ENCODE measurements around the gene LHFPL3. TPM values are rescaled to one million over a fixed set of nuclear protein-coding genes. Genes with fewer than 3 reads are reported as not detected.

Gene LHFPL3
- total and polyA plus RNA-seq, 5 donors from 2014 or later: not detected

- DNase-seq (no peak), ATAC-seq (ENCODE audit: low read depth in 2 of 2) (no peak)
- H3K4me1 ChIP-seq (ENCODE audit: control insufficient read depth, insufficient read depth, low read length, poor library complexity, severe bottlenecking): no peaks in the 10 kb centered on the region
- Mint-ChIP-seq H3K4me1 (no peaks in the 10 kb centered on the region), H3K9me3 (peaks cover 0 to 5% (median 0%) of the 10 kb centered on the region in 7 donors), H3K4me3 (no peak overlapping the region), H3K27me3 (no peaks in the 10 kb centered on the region), H3K27ac (no peak overlapping the region), H3K36me3 (no peaks in the 10 kb centered on the region)
- H3K4me3 ChIP-seq (ENCODE audit: low read depth, low read length): no peak overlapping the region
- no peaks in the 10 kb centered on the region for H3K36me3 ChIP-seq (ENCODE audit: control insufficient read depth, insufficient read depth, low read length)
- H3K27me3 ChIP-seq (ENCODE audit: control insufficient read depth, insufficient read depth, low read length): no peaks in the 10 kb centered on the region
- H3K27ac ChIP-seq (ENCODE audit: insufficient read depth, low read length, poor library complexity, severe bottlenecking): no peak overlapping the region
- no peaks in the 10 kb centered on the region for H3K9me3 ChIP-seq (ENCODE audit: control insufficient read depth in 2 of 2, low read length in 2 of 2)
Measured at GRCh38 chr7:104603957-104604356, 275.6 kb downstream of the LHFPL3 start.

GRCh38 chr7:104604706-104605105 is 276.3 kb downstream of the LHFPL3 start:
- Mint-ChIP-seq H3K27me3 (no peaks in the 10 kb centered on the region), H3K4me3 (no peak overlapping the region), H3K4me1 (no peaks in the 10 kb centered on the region), H3K36me3 (no peaks in the 10 kb centered on the region), H3K27ac (no peak overlapping the region), H3K9me3 (peaks cover 0 to 5% (median 0%) of the 10 kb centered on the region in 7 donors)
- H3K9me3 ChIP-seq (ENCODE audit: control insufficient read depth in 2 of 2, low read length in 2 of 2): no peaks in the 10 kb centered on the region
- H3K36me3 ChIP-seq (ENCODE audit: control insufficient read depth, insufficient read depth, low read length): no peaks in the 10 kb centered on the region
- H3K4me3 ChIP-seq (ENCODE audit: low read depth, low read length): no peak overlapping the region
- H3K27me3 ChIP-seq (ENCODE audit: control insufficient read depth, insufficient read depth, low read length): no peaks in the 10 kb centered on the region
- no peak for DNase-seq
- H3K4me1 ChIP-seq (ENCODE audit: control insufficient read depth, insufficient read depth, low read length, poor library complexity, severe bottlenecking): no peaks in the 10 kb centered on the region
- ATAC-seq (ENCODE audit: low read depth in 2 of 2): no peak
- H3K27ac ChIP-seq (ENCODE audit: insufficient read depth, low read length, poor library complexity, severe bottlenecking): no peak overlapping the region

GRCh38 chr7:104621321-104621720 is 292.9 kb downstream of the LHFPL3 start:
- no peak overlapping the region for H3K27ac Mint-ChIP-seq
- Histone ChIP-seq H3K36me3 (ENCODE audit: control insufficient read depth, insufficient read depth, low read length) (no peaks in the 10 kb centered on the region), H3K27ac (ENCODE audit: insufficient read depth, low read length, poor library complexity, severe bottlenecking) (no peak overlapping the region), H3K9me3 (ENCODE audit: control insufficient read depth in 2 of 2, low read length in 2 of 2) (no peaks in the 10 kb centered on the region), H3K4me1 (ENCODE audit: control insufficient read depth, insufficient read depth, low read length, poor library complexity, severe bottlenecking) (no peaks in the 10 kb centered on the region), H3K4me3 (ENCODE audit: low read depth, low read length) (no peak overlapping the region), H3K27me3 (ENCODE audit: control insufficient read depth, insufficient read depth, low read length) (no peaks in the 10 kb centered on the region)
- peak overlapping the region in 1 of 4 donors; percentile 11 for H3K4me3 Mint-ChIP-seq
- DNase-seq (no peak), ATAC-seq (ENCODE audit: low read depth in 2 of 2) (no peak)
- H3K4me1 Mint-ChIP-seq: no peaks in the 10 kb centered on the region
- H3K27me3 Mint-ChIP-seq: peaks cover 4% of the 10 kb centered on the region
- H3K9me3 Mint-ChIP-seq: peaks cover 0 to 2% (median 0%) of the 10 kb centered on the region in 7 donors
- no peaks in the 10 kb centered on the region for H3K36me3 Mint-ChIP-seq

GRCh38 chr7:104625956-104626355 is 297.6 kb downstream of the LHFPL3 start:
- Histone ChIP-seq H3K4me1 (ENCODE audit: control insufficient read depth, insufficient read depth, low read length, poor library complexity, severe bottlenecking) (no peaks in the 10 kb centered on the region), H3K27ac (ENCODE audit: insufficient read depth, low read length, poor library complexity, severe bottlenecking) (no peak overlapping the region), H3K4me3 (ENCODE audit: low read depth, low read length) (no peak overlapping the region), H3K9me3 (ENCODE audit: control insufficient read depth in 2 of 2, low read length in 2 of 2) (no peaks in the 10 kb centered on the region), H3K36me3 (ENCODE audit: control insufficient read depth, insufficient read depth, low read length) (no peaks in the 10 kb centered on the region), H3K27me3 (ENCODE audit: control insufficient read depth, insufficient read depth, low read length) (no peaks in the 10 kb centered on the region)
- Mint-ChIP-seq H3K27ac (no peak overlapping the region), H3K9me3 (peaks cover 0 to 2% (median 0%) of the 10 kb centered on the region in 7 donors), H3K4me1 (no peaks in the 10 kb centered on the region), H3K36me3 (no peaks in the 10 kb centered on the region), H3K27me3 (no peaks in the 10 kb centered on the region), H3K4me3 (no peak overlapping the region)
- DNase-seq: no peak
- ATAC-seq (ENCODE audit: low read depth in 2 of 2): no peak

- no peak overlapping the region for H3K4me3 Mint-ChIP-seq
- no peaks in the 10 kb centered on the region for H3K4me1 Mint-ChIP-seq
- Histone ChIP-seq H3K27ac (ENCODE audit: insufficient read depth, low read length, poor library complexity, severe bottlenecking) (no peak overlapping the region), H3K4me3 (ENCODE audit: low read depth, low read length) (no peak overlapping the region), H3K9me3 (ENCODE audit: control insufficient read depth in 2 of 2, low read length in 2 of 2) (no peaks in the 10 kb centered on the region), H3K36me3 (ENCODE audit: control insufficient read depth, insufficient read depth, low read length) (no peaks in the 10 kb centered on the region), H3K4me1 (ENCODE audit: control insufficient read depth, insufficient read depth, low read length, poor library complexity, severe bottlenecking) (no peaks in the 10 kb centered on the region), H3K27me3 (ENCODE audit: control insufficient read depth, insufficient read depth, low read length) (no peaks in the 10 kb centered on the region)
- H3K27me3 Mint-ChIP-seq: no peaks in the 10 kb centered on the region
- H3K27ac Mint-ChIP-seq: no peak overlapping the region
- no peaks in the 10 kb centered on the region for H3K36me3 Mint-ChIP-seq
- DNase-seq: peak in 1 of 3 donors; percentile 4
- ATAC-seq (ENCODE audit: low read depth in 2 of 2): no peak
- H3K9me3 Mint-ChIP-seq: peaks cover 0 to 2% (median 0%) of the 10 kb centered on the region in 7 donors
Measured at GRCh38 chr7:104627516-104627915, 299.1 kb downstream of the LHFPL3 start.

GRCh38 chr7:104628017-104628416 is 299.6 kb downstream of the LHFPL3 start:
- H3K27ac Mint-ChIP-seq: no peak overlapping the region
- H3K27me3 Mint-ChIP-seq: no peaks in the 10 kb centered on the region
- H3K9me3 Mint-ChIP-seq: peaks cover 0 to 2% (median 0%) of the 10 kb centered on the region in 7 donors
- DNase-seq (no peak), ATAC-seq (ENCODE audit: low read depth in 2 of 2) (no peak)
- no peaks in the 10 kb centered on the region for H3K9me3 ChIP-seq (ENCODE audit: control insufficient read depth in 2 of 2, low read length in 2 of 2)
- no peak overlapping the region for H3K4me3 Mint-ChIP-seq
- no peaks in the 10 kb centered on the region for H3K27me3 ChIP-seq (ENCODE audit: control insufficient read depth, insufficient read depth, low read length)
- no peak overlapping the region for H3K27ac ChIP-seq (ENCODE audit: insufficient read depth, low read length, poor library complexity, severe bottlenecking)
- no peaks in the 10 kb centered on the region for H3K36me3 Mint-ChIP-seq
- H3K4me1 ChIP-seq (ENCODE audit: control insufficient read depth, insufficient read depth, low read length, poor library complexity, severe bottlenecking): no peaks in the 10 kb centered on the region
- H3K36me3 ChIP-seq (ENCODE audit: control insufficient read depth, insufficient read depth, low read length): no peaks in the 10 kb centered on the region
- no peak overlapping the region for H3K4me3 ChIP-seq (ENCODE audit: low read depth, low read length)
- no peaks in the 10 kb centered on the region for H3K4me1 Mint-ChIP-seq

- no peaks in the 10 kb centered on the region for H3K4me1 ChIP-seq (ENCODE audit: control insufficient read depth, insufficient read depth, low read length, poor library complexity, severe bottlenecking)
- no peaks in the 10 kb centered on the region for H3K27me3 ChIP-seq (ENCODE audit: control insufficient read depth, insufficient read depth, low read length)
- Mint-ChIP-seq H3K27ac (no peak overlapping the region), H3K9me3 (peaks cover 0 to 2% (median 0%) of the 10 kb centered on the region in 7 donors), H3K36me3 (no peaks in the 10 kb centered on the region), H3K4me1 (no peaks in the 10 kb centered on the region), H3K27me3 (no peaks in the 10 kb centered on the region), H3K4me3 (no peak overlapping the region)
- H3K27ac ChIP-seq (ENCODE audit: insufficient read depth, low read length, poor library complexity, severe bottlenecking): no peak overlapping the region
- H3K36me3 ChIP-seq (ENCODE audit: control insufficient read depth, insufficient read depth, low read length): no peaks in the 10 kb centered on the region
- DNase-seq (no peak), ATAC-seq (ENCODE audit: low read depth in 2 of 2) (no peak)
- no peak overlapping the region for H3K4me3 ChIP-seq (ENCODE audit: low read depth, low read length)
- H3K9me3 ChIP-seq (ENCODE audit: control insufficient read depth in 2 of 2, low read length in 2 of 2): no peaks in the 10 kb centered on the region
Measured at GRCh38 chr7:104629408-104629807, 301.0 kb downstream of the LHFPL3 start.

- no peaks in the 10 kb centered on the region for H3K27me3 ChIP-seq (ENCODE audit: control insufficient read depth, insufficient read depth, low read length)
- no peaks in the 10 kb centered on the region for H3K9me3 ChIP-seq (ENCODE audit: control insufficient read depth in 2 of 2, low read length in 2 of 2)
- H3K36me3 Mint-ChIP-seq: no peaks in the 10 kb centered on the region
- DNase-seq (no peak), ATAC-seq (ENCODE audit: low read depth in 2 of 2) (no peak)
- H3K9me3 Mint-ChIP-seq: no peaks in the 10 kb centered on the region
- H3K36me3 ChIP-seq (ENCODE audit: control insufficient read depth, insufficient read depth, low read length): no peaks in the 10 kb centered on the region
- peaks cover 16% of the 10 kb centered on the region for H3K27me3 Mint-ChIP-seq
- H3K27ac ChIP-seq (ENCODE audit: insufficient read depth, low read length, poor library complexity, severe bottlenecking): no peak overlapping the region
- no peak overlapping the region for H3K4me3 ChIP-seq (ENCODE audit: low read depth, low read length)
- no peak overlapping the region for H3K27ac Mint-ChIP-seq
- H3K4me1 ChIP-seq (ENCODE audit: control insufficient read depth, insufficient read depth, low read length, poor library complexity, severe bottlenecking): no peaks in the 10 kb centered on the region
- no peaks in the 10 kb centered on the region for H3K4me1 Mint-ChIP-seq
- no peak overlapping the region for H3K4me3 Mint-ChIP-seq
Measured at GRCh38 chr7:104640506-104640905, 312.1 kb downstream of the LHFPL3 start.

All from CD4-positive, CD25-positive, alpha-beta regulatory T cell (primary cell).